GM23248 (cell line): ENCODE measurements around the gene CFAP69. TPM values are rescaled to one million over a fixed set of nuclear protein-coding genes. Genes with fewer than 3 reads are reported as not detected.
A peak's percentile ranks its signal among the peaks of the same experiment; 100 is the strongest.
"Not testable (repeated sequence)": the region's sequence is repeated elsewhere in the genome, so short reads cannot be mapped to it uniquely, and the experiment has no call there.

ENCODE experiments used
- DNase-seq: peaks from one replicate; pipeline ENCODE4 v3.0.0-alpha.2; 2015
- H2AFZ ChIP-seq: fragments of 200-600 bp; sonication (generic); 2 replicates; pipeline ENCODE4 v1.6.1; 2016; ENCODE audit warnings: antibody characterized with exemption
- H3F3A ChIP-seq: fragments of 200-600 bp; sonication (generic); 2 replicates; pipeline ENCODE4 v1.6.1; 2016; ENCODE audit warnings: mild to moderate bottlenecking, antibody characterized with exemption, mixed run types; ENCODE audit not compliant: insufficient read depth
- H3K27ac ChIP-seq: fragments of 200-600 bp; sonication (generic); 2 replicates; pipeline ENCODE4 v1.5.1; 2016; ENCODE audit warnings: mild to moderate bottlenecking
- H3K27me3 ChIP-seq: fragments of 200-600 bp; sonication (generic); replicated peaks from 2 replicates; pipeline ENCODE4 v1.6.1; 2016; ENCODE audit warnings: mild to moderate bottlenecking; ENCODE audit not compliant: insufficient read depth
- H3K36me3 ChIP-seq: fragments of 200-600 bp; sonication (generic); 2 replicates; pipeline ENCODE4 v1.6.1; 2016; ENCODE audit warnings: low read depth, mild to moderate bottlenecking
- H3K4me1 ChIP-seq: fragments of 200-600 bp; sonication (generic); 2 replicates; pipeline ENCODE4 v1.6.1; 2016; ENCODE audit warnings: mild to moderate bottlenecking; ENCODE audit not compliant: insufficient read depth
- H3K4me2 ChIP-seq: fragments of 200-600 bp; sonication (generic); one replicate; pipeline ENCODE4 v1.6.1; 2016; ENCODE audit warnings: mild to moderate bottlenecking; ENCODE audit not compliant: unreplicated experiment
- H3K4me3 ChIP-seq: fragments of 200-600 bp; sonication (generic); 2 replicates; pipeline ENCODE4 v1.5.1; 2016; ENCODE audit warnings: mild to moderate bottlenecking
- H3K79me2 ChIP-seq: fragments of 200-600 bp; sonication (generic); 2 replicates; pipeline ENCODE4 v1.6.1; 2016; ENCODE audit warnings: mild to moderate bottlenecking; ENCODE audit not compliant: insufficient read depth
- H3K9ac ChIP-seq: fragments of 200-600 bp; sonication (generic); 2 replicates; pipeline ENCODE4 v1.6.1; 2016; ENCODE audit warnings: mild to moderate bottlenecking
- H3K9me2 ChIP-seq: fragments of 200-600 bp; sonication (generic); 2 replicates; pipeline ENCODE4 v1.6.1; 2016; ENCODE audit warnings: mixed run types, mild to moderate bottlenecking, moderate library complexity; ENCODE audit not compliant: insufficient read depth
- H3K9me3 ChIP-seq: fragments of 200-600 bp; sonication (generic); one replicate; pipeline ENCODE4 v1.6.1; 2017; ENCODE audit warnings: low read depth
- H4K20me1 ChIP-seq: fragments of 200-600 bp; sonication (generic); 2 replicates; pipeline ENCODE4 v1.6.0; 2016; ENCODE audit not compliant: insufficient read depth
- EZH2 ChIP-seq: fragments of 200-600 bp; sonication (generic); IDR thresholded peaks from 2 replicates; pipeline ENCODE4 v1.6.1; 2018; ENCODE audit warnings: antibody characterized with exemption, mild to moderate bottlenecking; ENCODE audit not compliant: insufficient read depth, poor library complexity, severe bottlenecking
- EZH2phosphoT487 ChIP-seq: fragments of 200-600 bp; sonication (generic); IDR thresholded peaks from 2 replicates; pipeline ENCODE4 v1.6.1; 2018; ENCODE audit warnings: antibody characterized with exemption, moderate library complexity, mild to moderate bottlenecking, low read depth; ENCODE audit not compliant: insufficient read depth
- WGBS, 2 experiments: methylation state at CpG; one replicate each; pipeline ENCODE4 v1.1.6; 2015 to 2017; ENCODE audit warnings: low lambda C conversion rate in 2 of 2, low coverage in 1 of 2; ENCODE audit errors: missing lambda C conversion rate in 2 of 2; 5-methylcytosine and 5-hydroxymethylcytosine counted together
- in situ Hi-C: fragments of 300-500 bp; cut with MboI; formaldehyde crosslinking; loops from 2 replicates; pipeline ENCODE4 v1.15.0; 2020
- polyA plus RNA-seq: library from polyadenylated mRNA; unstranded; fragments of >200 nt; fragmentation: Nextera tagmentation; extraction: Ambion mirVana; gene quantifications from 2 replicates; pipeline ENCODE4 v1.2.1, GENCODE V29; 2016
- small RNA-seq: library from RNA; depleted of rRNA; stranded (forward); fragments of <200 nt; gene quantifications from one replicate; pipeline ENCODE3, GENCODE V24; 2014; ENCODE audit warnings: low read depth, low replicate concordance
- total RNA-seq: library from RNA; depleted of rRNA; stranded (reverse); fragments of >200 nt; shearing (Covaris generic); gene quantifications from 2 replicates; pipeline ENCODE4 v1.2.3, GENCODE V29; 2014; rRNA removed

Gene CFAP69
- total and polyA plus RNA-seq, 2 experiments from 2014 or later: 2.8 to 6.9 TPM

GRCh38 chr7:90347759-90348158, 102.8 kb downstream of the CFAP69 start:
- no peaks in the 10 kb centered on the region for H4K20me1 ChIP-seq
- WGBS, 2 experiments: 63 to 67% methylated on average over 4 of the region's 4 CpGs
- in situ Hi-C loops: no loop called here
- no peaks in the 10 kb centered on the region for H3K36me3 ChIP-seq
- peak overlapping the region; percentile 98; the same call in 1 of the 2 replicates for H2AFZ ChIP-seq
- H3K27me3 ChIP-seq: no peaks in the 10 kb centered on the region
- DNase-seq: no peak
- peak overlapping the region; percentile 98 for H3K4me2 ChIP-seq
- peak overlapping the region; percentile 99 for H3K9ac ChIP-seq
- H3K79me2 ChIP-seq: peaks cover 62% of the 10 kb centered on the region
- no peaks in the 10 kb centered on the region for H3K9me3 ChIP-seq
- no peak for TF ChIP-seq EZH2
- no peak for TF ChIP-seq EZH2phosphoT487
- H3K27ac ChIP-seq: no peak overlapping the region
- peaks cover 18% of the 10 kb centered on the region; the same call in 1 of the 2 replicates for H3F3A ChIP-seq
- H3K9me2 ChIP-seq: no peaks in the 10 kb centered on the region
- H3K4me1 ChIP-seq: peaks cover 12% of the 10 kb centered on the region; the same call in 1 of the 2 replicates
- peak overlapping the region; percentile 100 for H3K4me3 ChIP-seq

DNA sequence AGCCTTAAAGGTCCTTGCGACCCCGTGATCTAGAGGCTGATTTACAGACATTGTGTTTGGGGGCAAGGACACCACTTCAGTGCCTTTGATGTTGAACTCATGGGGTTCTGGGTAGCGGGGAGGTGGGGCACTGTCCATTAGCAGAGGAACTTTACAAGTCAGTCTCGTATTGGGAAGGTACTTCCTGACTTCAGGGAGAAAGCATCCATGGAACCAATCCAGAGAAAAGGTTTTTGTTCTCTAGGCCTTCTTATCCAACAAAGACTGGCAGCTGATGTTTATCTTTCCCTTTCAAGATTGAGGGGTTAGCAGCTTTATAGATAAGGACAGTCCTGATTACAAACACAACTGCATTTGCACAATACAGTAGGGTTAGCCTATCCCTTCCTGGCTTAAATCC, 104.3 kb downstream of the CFAP69 start:
- Histone ChIP-seq H2AFZ (no peak overlapping the region), H3K4me1 (peaks cover 12% of the 10 kb centered on the region; the same call in 1 of the 2 replicates), H3K27ac (no peak overlapping the region), H3K36me3 (peaks cover 2% of the 10 kb centered on the region; the same call in 1 of the 2 replicates), H3K9me2 (no peaks in the 10 kb centered on the region), H3K9me3 (no peaks in the 10 kb centered on the region), H3F3A (peaks cover 18% of the 10 kb centered on the region; the same call in 1 of the 2 replicates), H3K9ac (no peak overlapping the region), H3K27me3 (no peaks in the 10 kb centered on the region), H3K79me2 (peaks cover 77% of the 10 kb centered on the region), H3K4me2 (no peak overlapping the region), H4K20me1 (no peaks in the 10 kb centered on the region), H3K4me3 (no peak overlapping the region)
- DNase-seq: no peak
- 90 to 91% methylated on average over 4 of the region's 4 CpGs for WGBS, 2 experiments
- TF ChIP-seq EZH2 (no peak), EZH2phosphoT487 (no peak)
- in situ Hi-C loops: no loop called here

DNA sequence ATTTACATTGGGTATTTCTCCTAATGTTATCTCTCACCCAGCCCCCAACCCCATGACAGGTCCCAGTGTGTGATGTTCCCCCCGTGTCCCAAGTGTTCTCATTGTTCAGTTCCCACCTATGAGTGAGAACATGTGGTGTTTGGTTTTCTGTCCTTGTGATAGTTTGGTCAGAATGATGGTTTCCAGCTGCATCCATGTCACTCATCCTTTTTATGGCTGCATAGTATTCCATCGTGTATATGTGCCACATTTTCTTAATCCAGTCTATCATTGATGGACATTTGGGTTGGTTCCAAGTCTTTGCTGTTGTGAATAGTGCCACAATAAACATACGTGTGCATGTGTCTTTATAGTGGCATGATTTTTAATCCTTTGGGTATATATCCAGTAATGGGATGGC, 105.1 kb downstream of the CFAP69 start:
- H3K79me2 ChIP-seq: peaks cover 82% of the 10 kb centered on the region
- H3K27me3 ChIP-seq, H3K27ac ChIP-seq, H3K9me2 ChIP-seq, H3K4me2 ChIP-seq, DNase-seq, H3K36me3 ChIP-seq, H3K9ac ChIP-seq, in situ Hi-C loops, H2AFZ ChIP-seq, H4K20me1 ChIP-seq, H3K9me3 ChIP-seq, H3K4me3 ChIP-seq: not testable (repeated sequence)
- H3K4me1 ChIP-seq: peaks cover 12% of the 10 kb centered on the region; the same call in 1 of the 2 replicates
- H3F3A ChIP-seq: peaks cover 13% of the 10 kb centered on the region; the same call in 1 of the 2 replicates
- 83 to 88% methylated on average over 3 of the region's 3 CpGs for WGBS, 2 experiments

DNA sequence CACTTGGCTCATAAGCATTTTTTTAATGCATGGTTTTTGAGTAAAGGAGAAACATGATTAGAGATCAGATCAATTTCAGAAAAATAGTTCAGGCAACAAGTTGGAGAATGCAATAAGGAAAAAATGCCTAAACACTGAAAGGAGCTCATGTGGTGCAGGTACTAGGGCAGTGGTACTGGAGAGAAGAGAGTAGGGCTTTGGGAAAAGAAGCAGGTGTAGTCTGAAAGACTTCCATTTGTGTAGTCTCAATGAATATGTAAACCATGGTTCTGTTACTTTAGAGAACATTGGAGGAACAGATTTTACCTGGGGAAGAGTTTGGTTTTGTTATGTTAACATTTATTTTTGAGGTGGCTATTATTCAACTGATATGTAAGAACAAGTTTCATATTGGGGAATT, 107.0 kb downstream of the CFAP69 start:
- Histone ChIP-seq H3K9ac (no peak overlapping the region), H3F3A (no peaks in the 10 kb centered on the region), H3K9me2 (no peaks in the 10 kb centered on the region), H3K9me3 (no peaks in the 10 kb centered on the region), H3K4me3 (no peak overlapping the region), H3K4me2 (no peak overlapping the region), H4K20me1 (no peaks in the 10 kb centered on the region), H3K4me1 (peaks cover 7% of the 10 kb centered on the region; the same call in 1 of the 2 replicates), H3K27me3 (no peaks in the 10 kb centered on the region), H3K27ac (no peak overlapping the region), H3K36me3 (peaks cover 25% of the 10 kb centered on the region), H2AFZ (no peak overlapping the region), H3K79me2 (peaks cover 77% of the 10 kb centered on the region)
- TF ChIP-seq EZH2 (no peak), EZH2phosphoT487 (no peak)
- in situ Hi-C loops: no loop called here
- no peak for DNase-seq

Small RNAs within 50 kb of the gene (small RNA-seq; reads per million reads assigned to genes)
- not detected for gene RF00019

Other genes starting within 250 kb of the CFAP69 start
- gene STEAP1, start 90.7 kb upstream of the CFAP69 start, total RNA-seq: 97.7 and 120 TPM in 2 replicates
- gene STEAP1, start 90.7 kb upstream of the CFAP69 start, polyA plus RNA-seq: 139 and 140 TPM in 2 replicates
- 28.3 and 30.6 TPM in 2 replicates for gene STEAP2, start 33.4 kb upstream of the CFAP69 start, total RNA-seq
- 19.2 and 20.2 TPM in 2 replicates for gene STEAP2, start 33.4 kb upstream of the CFAP69 start, polyA plus RNA-seq
- not detected in 2 replicates for gene FAM237B, start 76.1 kb downstream of the CFAP69 start, total RNA-seq
- gene FAM237B, start 76.1 kb downstream of the CFAP69 start, polyA plus RNA-seq: 0.06 TPM in 1 of 2 replicates, not detected in the other
- gene GTPBP10, start 101.5 kb downstream of the CFAP69 start, total RNA-seq: 15.0 and 24.5 TPM in 2 replicates
- 21.8 and 24.6 TPM in 2 replicates for gene GTPBP10, start 101.5 kb downstream of the CFAP69 start, polyA plus RNA-seq
- 35.6 and 38.3 TPM in 2 replicates for gene CLDN12, start 158.3 kb downstream of the CFAP69 start, total RNA-seq
- gene CLDN12, start 158.3 kb downstream of the CFAP69 start, polyA plus RNA-seq: 24.1 and 24.3 TPM in 2 replicates
- not detected in 2 replicates for gene PTTG1IP2, start 224.5 kb downstream of the CFAP69 start, total RNA-seq
- gene PTTG1IP2, start 224.5 kb downstream of the CFAP69 start, polyA plus RNA-seq: not detected in 2 replicates